Activated CD8-positive, alpha-beta memory T cell treated with anti-CD3 and anti-CD28 coated beads, Interleukin-2, amount 50 U/mL, for 24 hours (primary cell): ENCODE results near the gene ZNF516.
"Not testable (repeated sequence)": the region's sequence is repeated elsewhere in the genome, so short reads cannot be mapped to it uniquely, and the experiment has no call there.

Experiments used
- DNase-seq: peaks from one replicate; pipeline ENCODE4 v3.0.0-alpha.2; 2020; ENCODE audit errors: extremely low read depth

Gene ZNF516

GRCh38 chr18:76495006-76495370 lies at the start of gene ZNF516:
TSS of gene ZNF516 (minus strand) at chr18:76495242. CDS start at chr18:76443054, 52,188 bp downstream.
- DNase-seq: no peak

GRCh38 chr18:76538846-76539245 lies 43.8 kb upstream of the ZNF516 start:
- no peak for DNase-seq

- no peak for DNase-seq
Measured at GRCh38 chr18:76537621-76538020, 42.6 kb upstream of the ZNF516 start.

- not testable (repeated sequence) for DNase-seq
Measured at GRCh38 chr18:76536593-76536992, 41.6 kb upstream of the ZNF516 start.

GRCh38 chr18:76532875-76533274 lies 37.8 kb upstream of the ZNF516 start:
- DNase-seq: no peak

- DNase-seq: no peak
Measured at GRCh38 chr18:76530846-76531245, 35.8 kb upstream of the ZNF516 start.

- no peak for DNase-seq
Measured at GRCh38 chr18:76530391-76530790, 35.3 kb upstream of the ZNF516 start.

- no peak for DNase-seq
Measured at GRCh38 chr18:76529433-76529811, 34.4 kb upstream of the ZNF516 start.

GRCh38 chr18:76528477-76529432 lies 33.7 kb upstream of the ZNF516 start:
- no peak for DNase-seq

GRCh38 chr18:76525911-76526310 lies 30.9 kb upstream of the ZNF516 start:
- no peak for DNase-seq

GRCh38 chr18:76524900-76525698 lies 30.1 kb upstream of the ZNF516 start:
- DNase-seq: no peak

GRCh38 chr18:76524477-76524876 lies 29.4 kb upstream of the ZNF516 start:
- DNase-seq: no peak

GRCh38 chr18:76522551-76522950 lies 27.5 kb upstream of the ZNF516 start:
- DNase-seq: no peak

GRCh38 chr18:76522122-76522503 lies 27.1 kb upstream of the ZNF516 start:
- DNase-seq: no peak

GRCh38 chr18:76521417-76522121 lies 26.5 kb upstream of the ZNF516 start:
- DNase-seq: no peak

GRCh38 chr18:76518860-76519538 lies 24.0 kb upstream of the ZNF516 start:
- DNase-seq: no peak

GRCh38 chr18:76518123-76518859 lies 23.2 kb upstream of the ZNF516 start:
- DNase-seq: no peak

GRCh38 chr18:76515576-76515975 lies 20.5 kb upstream of the ZNF516 start:
- no peak for DNase-seq

- no peak for DNase-seq
Measured at GRCh38 chr18:76514573-76514972, 19.5 kb upstream of the ZNF516 start.

GRCh38 chr18:76507830-76508385 lies 12.9 kb upstream of the ZNF516 start:
- DNase-seq: no peak
